WTC11 (cell line): ENCODE measurements around the gene IL4I1. TPM values are rescaled to one million over a fixed set of nuclear protein-coding genes. Genes with fewer than 3 reads are reported as not detected.

Source experiments
- ATAC-seq: fragments of 200-7000 bp; cut with Tn5 transposase; 2 replicates; pipeline ENCODE4 v1.10.0; 2021; ENCODE audit warnings: mild to moderate bottlenecking, moderate library complexity
- CTCF ChIA-PET: fragments of 300-600 bp; sonication (Branson Sonifier 250); formaldehyde crosslinking; loops from one replicate; lab custom pipeline; 2021; ENCODE audit warnings: antibody characterized with exemption; lab: Charles Lee
- POLR2A ChIA-PET: fragments of 350-600 bp; sonication (Branson Sonifier 250); formaldehyde crosslinking; loops from one replicate; lab custom pipeline; 2021; ENCODE audit warnings: antibody characterized with exemption; lab: Charles Lee
- DNase-seq: peaks from one replicate; pipeline ENCODE4 v3.0.0; 2021; ENCODE audit warnings: low spot score
- H3K27ac Mint-ChIP-seq: 2 replicates; pipeline ENCODE4 v1.8.0; 2021; ENCODE audit warnings: mixed read lengths
- H3K27me3 Mint-ChIP-seq: 2 replicates; pipeline ENCODE4 v1.8.0; 2021; ENCODE audit warnings: low read depth, mild to moderate bottlenecking, moderate library complexity, mixed read lengths
- H3K36me3 Mint-ChIP-seq: 2 replicates; pipeline ENCODE4 v1.8.0; 2021; ENCODE audit warnings: mixed read lengths
- H3K4me1 Mint-ChIP-seq: 2 replicates; pipeline ENCODE4 v1.8.0; 2022; ENCODE audit warnings: mixed read lengths
- H3K4me3 Mint-ChIP-seq: 2 replicates; pipeline ENCODE4 v1.8.0; 2021; ENCODE audit warnings: mild to moderate bottlenecking, moderate library complexity, mixed read lengths
- H3K9me3 Mint-ChIP-seq: 2 replicates; pipeline ENCODE4 v1.8.0; 2021; ENCODE audit warnings: mixed read lengths
- ATF3 ChIP-seq: sonication (generic); formaldehyde crosslinking; conservative IDR thresholded peaks from 2 replicates; pipeline ENCODE4 v1.8.1; 2022; ENCODE audit warnings: mild to moderate bottlenecking, missing genetic modification reagents
- E2F4 ChIP-seq: sonication (generic); formaldehyde crosslinking; IDR thresholded peaks from 2 replicates; pipeline ENCODE4 v1.8.1; 2022; ENCODE audit warnings: low read depth, mild to moderate bottlenecking, moderate library complexity, missing genetic modification reagents, borderline replicate concordance
- E2F5 ChIP-seq: sonication (generic); formaldehyde crosslinking; IDR thresholded peaks from 2 replicates; pipeline ENCODE4 v1.8.1; 2022; ENCODE audit warnings: mild to moderate bottlenecking, moderate library complexity, missing genetic modification reagents
- EMX1 ChIP-seq: fragments of 250-450 bp; sonication (Bioruptor Pico); IDR thresholded peaks from 2 replicates; pipeline ENCODE4 v1.8.0; 2021; ENCODE audit warnings: mild to moderate bottlenecking
- ETV6 ChIP-seq: sonication (generic); formaldehyde crosslinking; IDR thresholded peaks from 2 replicates; pipeline ENCODE4 v1.8.1; 2022; ENCODE audit warnings: mild to moderate bottlenecking, missing genetic modification reagents
- GRHL2 ChIP-seq: fragments of 250-450 bp; sonication (Bioruptor Pico); IDR thresholded peaks from 2 replicates; pipeline ENCODE4 v1.8.0; 2022; ENCODE audit warnings: mild to moderate bottlenecking, moderate library complexity; ENCODE audit not compliant: insufficient replicate concordance, severe bottlenecking
- NFE2L1 ChIP-seq: sonication (generic); formaldehyde crosslinking; IDR thresholded peaks from 2 replicates; pipeline ENCODE4 v1.8.1; 2023; ENCODE audit warnings: missing genetic modification reagents
- OVOL2 ChIP-seq: fragments of 250-450 bp; sonication (Bioruptor Pico); IDR thresholded peaks from 2 replicates; pipeline ENCODE4 v1.9.0; 2021; ENCODE audit warnings: mild to moderate bottlenecking, borderline replicate concordance
- PRRX2 ChIP-seq: fragments of 250-450 bp; sonication (Bioruptor Pico); IDR thresholded peaks from 2 replicates; pipeline ENCODE4 v1.8.0; 2021; ENCODE audit warnings: mild to moderate bottlenecking
- RELA ChIP-seq: sonication (generic); formaldehyde crosslinking; IDR thresholded peaks from 2 replicates; pipeline ENCODE4 v1.8.1; 2022; ENCODE audit warnings: missing genetic modification reagents, mild to moderate bottlenecking, borderline replicate concordance
- SOX15 ChIP-seq: fragments of 250-450 bp; sonication (Bioruptor Pico); IDR thresholded peaks from 2 replicates; pipeline ENCODE4 v1.9.0; 2021; ENCODE audit warnings: mild to moderate bottlenecking
- USF1 ChIP-seq: sonication (generic); formaldehyde crosslinking; IDR thresholded peaks from 2 replicates; pipeline ENCODE4 v1.8.0; 2022; ENCODE audit warnings: mild to moderate bottlenecking, missing genetic modification reagents
- total RNA-seq: library from RNA; stranded (reverse); gene quantifications from 3 replicates; pipeline ENCODE4 v1.2.3, GENCODE V29; 2021
- TF ChIP-seq, protein P1 (sequence below): fragments of 250-450 bp; sonication (Bioruptor Pico); IDR thresholded peaks from 2 replicates; pipeline ENCODE4 v1.9.0; 2021; ENCODE audit warnings: mild to moderate bottlenecking
- TF ChIP-seq, protein P2 (sequence below): sonication (generic); formaldehyde crosslinking; IDR thresholded peaks from 2 replicates; pipeline ENCODE4 v1.8.1; 2023; ENCODE audit warnings: mild to moderate bottlenecking, missing genetic modification reagents, borderline replicate concordance

The IL4I1 gene
- total RNA-seq, 1 experiment from 2014 or later: 0.83 TPM

DNA sequence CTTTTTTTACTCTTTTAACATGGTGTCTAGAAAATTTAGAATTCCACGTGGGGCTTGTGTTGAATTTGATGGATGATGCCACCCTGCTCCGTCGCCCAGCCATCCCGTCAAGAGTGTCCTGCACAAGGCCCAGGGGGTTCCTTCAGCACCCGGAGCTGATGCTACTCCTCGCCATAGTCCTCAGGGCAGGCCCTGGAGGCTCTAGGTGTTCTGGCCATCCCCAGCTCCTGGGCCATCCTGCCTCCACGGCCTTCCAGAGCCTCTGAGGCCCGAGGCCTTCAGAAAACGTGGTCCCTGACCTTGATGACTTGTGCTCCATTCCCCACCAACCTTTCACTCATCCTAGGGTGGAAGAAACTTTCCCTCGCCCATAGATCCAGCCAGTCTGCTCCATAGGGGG lies 22.9 kb downstream of the IL4I1 start (continued):
- TF ChIP-seq, protein P1, sequence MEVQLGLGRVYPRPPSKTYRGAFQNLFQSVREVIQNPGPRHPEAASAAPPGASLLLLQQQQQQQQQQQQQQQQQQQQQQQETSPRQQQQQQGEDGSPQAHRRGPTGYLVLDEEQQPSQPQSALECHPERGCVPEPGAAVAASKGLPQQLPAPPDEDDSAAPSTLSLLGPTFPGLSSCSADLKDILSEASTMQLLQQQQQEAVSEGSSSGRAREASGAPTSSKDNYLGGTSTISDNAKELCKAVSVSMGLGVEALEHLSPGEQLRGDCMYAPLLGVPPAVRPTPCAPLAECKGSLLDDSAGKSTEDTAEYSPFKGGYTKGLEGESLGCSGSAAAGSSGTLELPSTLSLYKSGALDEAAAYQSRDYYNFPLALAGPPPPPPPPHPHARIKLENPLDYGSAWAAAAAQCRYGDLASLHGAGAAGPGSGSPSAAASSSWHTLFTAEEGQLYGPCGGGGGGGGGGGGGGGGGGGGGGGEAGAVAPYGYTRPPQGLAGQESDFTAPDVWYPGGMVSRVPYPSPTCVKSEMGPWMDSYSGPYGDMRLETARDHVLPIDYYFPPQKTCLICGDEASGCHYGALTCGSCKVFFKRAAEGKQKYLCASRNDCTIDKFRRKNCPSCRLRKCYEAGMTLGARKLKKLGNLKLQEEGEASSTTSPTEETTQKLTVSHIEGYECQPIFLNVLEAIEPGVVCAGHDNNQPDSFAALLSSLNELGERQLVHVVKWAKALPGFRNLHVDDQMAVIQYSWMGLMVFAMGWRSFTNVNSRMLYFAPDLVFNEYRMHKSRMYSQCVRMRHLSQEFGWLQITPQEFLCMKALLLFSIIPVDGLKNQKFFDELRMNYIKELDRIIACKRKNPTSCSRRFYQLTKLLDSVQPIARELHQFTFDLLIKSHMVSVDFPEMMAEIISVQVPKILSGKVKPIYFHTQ (CRISPR knock-in tag): no peak

- DNase-seq (no peak), ATAC-seq (no peak)
- Mint-ChIP-seq H3K4me3 (no peak overlapping the region), H3K36me3 (no peaks in the 10 kb centered on the region), H3K27me3 (no peaks in the 10 kb centered on the region), H3K9me3 (peaks cover 3% of the 10 kb centered on the region; the same call in 1 of the 2 replicates), H3K27ac (no peak overlapping the region), H3K4me1 (peaks cover 16% of the 10 kb centered on the region)
- TF ChIP-seq EMX1 (no peak), GRHL2 (CRISPR knock-in tag) (no peak), RELA (CRISPR knock-in tag) (no peak), PRRX2 (no peak), OVOL2 (CRISPR knock-in tag) (no peak), USF1 (CRISPR knock-in tag) (no peak)
- TF ChIP-seq, protein P2, sequence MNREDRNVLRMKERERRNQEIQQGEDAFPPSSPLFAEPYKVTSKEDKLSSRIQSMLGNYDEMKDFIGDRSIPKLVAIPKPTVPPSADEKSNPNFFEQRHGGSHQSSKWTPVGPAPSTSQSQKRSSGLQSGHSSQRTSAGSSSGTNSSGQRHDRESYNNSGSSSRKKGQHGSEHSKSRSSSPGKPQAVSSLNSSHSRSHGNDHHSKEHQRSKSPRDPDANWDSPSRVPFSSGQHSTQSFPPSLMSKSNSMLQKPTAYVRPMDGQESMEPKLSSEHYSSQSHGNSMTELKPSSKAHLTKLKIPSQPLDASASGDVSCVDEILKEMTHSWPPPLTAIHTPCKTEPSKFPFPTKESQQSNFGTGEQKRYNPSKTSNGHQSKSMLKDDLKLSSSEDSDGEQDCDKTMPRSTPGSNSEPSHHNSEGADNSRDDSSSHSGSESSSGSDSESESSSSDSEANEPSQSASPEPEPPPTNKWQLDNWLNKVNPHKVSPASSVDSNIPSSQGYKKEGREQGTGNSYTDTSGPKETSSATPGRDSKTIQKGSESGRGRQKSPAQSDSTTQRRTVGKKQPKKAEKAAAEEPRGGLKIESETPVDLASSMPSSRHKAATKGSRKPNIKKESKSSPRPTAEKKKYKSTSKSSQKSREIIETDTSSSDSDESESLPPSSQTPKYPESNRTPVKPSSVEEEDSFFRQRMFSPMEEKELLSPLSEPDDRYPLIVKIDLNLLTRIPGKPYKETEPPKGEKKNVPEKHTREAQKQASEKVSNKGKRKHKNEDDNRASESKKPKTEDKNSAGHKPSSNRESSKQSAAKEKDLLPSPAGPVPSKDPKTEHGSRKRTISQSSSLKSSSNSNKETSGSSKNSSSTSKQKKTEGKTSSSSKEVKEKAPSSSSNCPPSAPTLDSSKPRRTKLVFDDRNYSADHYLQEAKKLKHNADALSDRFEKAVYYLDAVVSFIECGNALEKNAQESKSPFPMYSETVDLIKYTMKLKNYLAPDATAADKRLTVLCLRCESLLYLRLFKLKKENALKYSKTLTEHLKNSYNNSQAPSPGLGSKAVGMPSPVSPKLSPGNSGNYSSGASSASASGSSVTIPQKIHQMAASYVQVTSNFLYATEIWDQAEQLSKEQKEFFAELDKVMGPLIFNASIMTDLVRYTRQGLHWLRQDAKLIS (CRISPR knock-in tag): no peak
- CTCF ChIA-PET: no interaction called here
- POLR2A ChIA-PET: no interaction called here
These were observed 23.6 kb downstream of the IL4I1 start for GRCh38 chr19:49873129-49873521.

- DNase-seq: no peak
- H3K4me3 Mint-ChIP-seq: no peak overlapping the region
- no peak for ATAC-seq
- H3K27me3 Mint-ChIP-seq: no peaks in the 10 kb centered on the region
- H3K9me3 Mint-ChIP-seq: peaks cover 3% of the 10 kb centered on the region; the same call in 1 of the 2 replicates
- CTCF ChIA-PET: no interaction called here
- H3K27ac Mint-ChIP-seq: peak overlapping the region; percentile 60; the same call in 1 of the 2 replicates
- peaks cover 14% of the 10 kb centered on the region for H3K4me1 Mint-ChIP-seq
- POLR2A ChIA-PET: no interaction called here
- no peaks in the 10 kb centered on the region for H3K36me3 Mint-ChIP-seq
- TF ChIP-seq NFE2L1: no peak
- no peak for TF ChIP-seq SOX15 (CRISPR knock-in tag)
- no peak for TF ChIP-seq ETV6
- no peak for TF ChIP-seq E2F4
- TF ChIP-seq E2F5: no peak
- TF ChIP-seq ATF3 (CRISPR knock-in tag): no peak
These were observed 24.2 kb downstream of the IL4I1 start for GRCh38 chr19:49872245-49873128.
